Colon (tissue), 2 donors: ENCODE data around the gene ITGA4.
"Not testable (repeated sequence)": the region's sequence is repeated elsewhere in the genome, so short reads cannot be mapped to it uniquely, and the experiment has no call there.

Source experiments
- FAIRE-seq: peaks from 2 replicates; lab custom pipeline; 2012; peaks lifted over from hg19 to GRCh38; lab: Jason Lieb, UNC
- donor health status: control.
- donor health status: control.

The ITGA4 gene

GRCh38 chr2:181457121-181457740 lies at the start of gene ITGA4:
TSS of gene ITGA4 (plus strand) at chr2:181457386. CDS start at chr2:181457655, 269 bp downstream.
- FAIRE-seq: no peak

DNA sequence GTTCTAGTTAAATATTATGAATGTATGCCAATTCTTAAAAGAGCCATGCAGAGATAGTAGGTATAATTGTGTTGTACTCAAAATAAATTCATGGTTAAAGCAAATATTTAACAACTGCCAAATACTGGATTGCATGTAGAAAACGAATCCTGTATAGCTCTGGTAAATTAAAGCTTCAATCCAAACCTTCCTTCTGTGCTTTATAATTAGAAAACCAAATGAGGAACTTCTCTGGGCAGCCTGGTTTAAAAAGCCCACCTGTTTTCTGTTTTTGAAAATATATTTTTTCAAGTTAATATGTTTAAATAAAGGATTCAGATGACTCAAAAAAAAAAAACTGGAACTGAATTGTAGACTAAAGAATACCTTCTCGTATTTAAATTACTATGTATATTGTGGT lies 48.3 kb upstream of the ITGA4 start:
- no peak for FAIRE-seq

DNA sequence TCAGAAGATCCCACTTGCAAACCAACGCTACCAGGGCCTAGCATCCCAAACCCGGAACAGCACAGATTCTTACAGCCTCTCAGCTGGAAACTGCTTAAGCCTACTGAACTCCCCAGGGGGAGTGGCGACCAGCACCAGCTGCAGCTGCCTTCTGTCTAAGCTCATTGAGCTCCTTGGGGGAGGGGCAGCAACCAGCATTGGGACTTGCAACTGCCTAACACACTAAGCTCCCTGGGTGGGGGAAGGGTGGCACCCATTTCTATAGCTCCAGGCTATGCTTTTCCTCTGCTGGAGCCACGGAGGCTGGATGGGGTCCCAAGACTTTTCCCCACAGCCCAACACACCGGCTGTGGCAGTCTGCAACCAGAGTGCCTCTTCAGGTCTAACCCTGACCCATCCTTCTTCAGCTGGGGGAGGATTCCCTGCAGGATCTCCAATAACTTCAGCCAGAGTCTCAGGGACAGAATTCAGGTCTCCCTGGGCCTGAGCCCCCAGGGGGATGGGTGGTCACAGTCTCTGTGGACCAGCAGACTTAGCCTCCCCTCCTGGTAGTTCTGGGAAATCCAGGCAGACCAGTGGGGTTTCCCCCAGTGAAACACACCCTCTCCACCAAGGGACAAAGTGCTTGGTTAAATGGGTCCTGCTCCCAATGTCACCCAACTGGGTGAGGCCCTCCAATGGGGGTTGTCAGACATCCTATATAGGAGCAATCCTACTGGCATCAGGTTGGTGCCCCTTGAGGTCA lies 45.9 kb upstream of the ITGA4 start:
- FAIRE-seq: no peak

GRCh38 chr2:181419129-181419855 lies 37.9 kb upstream of the ITGA4 start:
- no peak for FAIRE-seq

DNA sequence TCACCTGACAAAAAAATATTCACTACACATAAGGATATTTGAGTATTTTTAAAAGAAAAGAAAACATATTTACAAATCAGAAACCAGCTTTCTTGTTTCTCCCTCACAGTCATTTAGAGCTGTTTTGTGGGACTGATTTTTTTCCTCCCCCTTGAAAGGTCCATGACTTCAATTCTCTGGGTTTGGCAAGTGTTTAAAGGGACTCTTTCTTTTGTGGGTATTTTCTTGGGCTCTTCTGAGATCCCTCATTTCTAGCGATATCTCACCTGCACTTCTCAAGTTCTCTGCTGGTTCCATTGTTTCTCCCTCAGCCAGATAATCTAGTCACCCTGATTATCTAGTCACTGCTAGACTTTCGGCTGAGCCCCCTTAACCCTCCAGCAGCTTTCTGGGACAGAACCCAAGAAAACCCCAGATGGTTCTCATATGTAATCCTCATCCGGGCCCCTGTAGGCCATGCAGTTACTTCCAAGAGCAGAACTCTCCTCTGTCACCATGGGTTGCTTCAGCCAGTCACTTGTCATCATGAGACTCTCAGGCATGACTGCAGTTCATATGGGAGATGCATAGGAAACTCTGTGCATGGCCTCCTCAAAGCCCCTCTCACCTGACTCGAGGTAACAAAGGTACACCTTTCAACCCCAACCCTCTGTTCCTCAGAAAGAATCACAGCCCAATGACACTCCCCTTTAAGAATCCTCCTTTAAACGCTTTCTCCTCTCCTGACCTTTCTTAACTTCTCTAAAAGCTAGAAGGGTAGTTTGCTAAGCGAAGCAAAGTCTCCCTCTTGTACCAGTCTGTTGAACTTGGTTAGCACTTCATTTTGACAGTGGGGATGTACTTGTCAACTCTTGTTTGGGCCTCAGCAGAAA lies 36.7 kb upstream of the ITGA4 start:
- FAIRE-seq: no peak

DNA sequence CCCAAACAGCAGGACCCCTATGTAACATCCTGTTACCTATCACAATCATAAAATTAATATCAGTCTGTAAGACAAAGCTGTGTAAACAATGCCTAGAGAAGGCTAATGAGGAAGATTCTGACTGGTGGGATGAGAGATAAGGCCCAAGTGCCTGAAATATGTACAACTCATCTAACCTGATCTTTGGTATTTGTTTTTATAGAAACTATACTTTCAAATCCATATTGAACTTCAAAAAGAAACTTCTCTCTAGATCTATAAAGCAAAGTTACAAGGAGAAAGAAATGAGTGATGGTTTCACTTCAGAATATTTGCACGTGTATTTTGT lies 36.1 kb upstream of the ITGA4 start:
- no peak for FAIRE-seq

DNA sequence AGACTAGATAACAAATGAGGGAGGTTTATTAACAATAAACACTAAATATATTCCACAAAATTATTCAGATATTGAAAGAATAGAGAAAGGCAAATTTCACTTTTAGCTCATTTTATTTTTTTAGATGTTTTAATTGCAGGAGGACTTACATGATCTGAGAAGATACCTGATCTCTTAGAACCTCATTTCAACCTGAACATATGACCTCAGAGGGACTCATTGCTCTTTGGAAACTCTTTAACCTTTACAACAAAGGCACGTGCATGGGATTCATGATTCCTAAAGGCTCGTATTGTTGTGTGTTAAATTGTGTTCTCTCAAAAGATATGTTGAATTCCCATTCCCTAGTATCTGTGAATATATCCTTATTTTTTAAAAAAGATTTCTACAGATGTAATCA lies 35.7 kb upstream of the ITGA4 start:
- no peak for FAIRE-seq

DNA sequence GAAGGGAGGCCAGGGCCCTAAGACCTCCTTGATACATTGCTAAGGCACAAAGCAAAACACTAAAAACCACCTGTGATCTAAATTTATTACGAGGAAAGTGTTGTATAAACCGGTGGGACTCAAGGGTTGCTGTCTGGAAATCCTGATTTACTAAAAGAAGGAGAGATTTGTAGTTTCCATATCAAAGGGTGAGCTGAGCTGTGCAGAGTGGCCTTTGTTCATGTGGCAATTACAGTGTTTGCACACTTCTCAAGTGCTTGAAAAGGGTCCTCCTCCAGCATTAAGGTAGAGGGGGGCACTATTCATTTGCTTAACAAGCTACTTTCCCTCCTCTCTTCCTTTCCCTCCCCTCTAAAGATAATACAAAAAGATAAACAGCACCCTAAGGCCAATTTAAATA lies 30.5 kb upstream of the ITGA4 start:
- FAIRE-seq: no peak

DNA sequence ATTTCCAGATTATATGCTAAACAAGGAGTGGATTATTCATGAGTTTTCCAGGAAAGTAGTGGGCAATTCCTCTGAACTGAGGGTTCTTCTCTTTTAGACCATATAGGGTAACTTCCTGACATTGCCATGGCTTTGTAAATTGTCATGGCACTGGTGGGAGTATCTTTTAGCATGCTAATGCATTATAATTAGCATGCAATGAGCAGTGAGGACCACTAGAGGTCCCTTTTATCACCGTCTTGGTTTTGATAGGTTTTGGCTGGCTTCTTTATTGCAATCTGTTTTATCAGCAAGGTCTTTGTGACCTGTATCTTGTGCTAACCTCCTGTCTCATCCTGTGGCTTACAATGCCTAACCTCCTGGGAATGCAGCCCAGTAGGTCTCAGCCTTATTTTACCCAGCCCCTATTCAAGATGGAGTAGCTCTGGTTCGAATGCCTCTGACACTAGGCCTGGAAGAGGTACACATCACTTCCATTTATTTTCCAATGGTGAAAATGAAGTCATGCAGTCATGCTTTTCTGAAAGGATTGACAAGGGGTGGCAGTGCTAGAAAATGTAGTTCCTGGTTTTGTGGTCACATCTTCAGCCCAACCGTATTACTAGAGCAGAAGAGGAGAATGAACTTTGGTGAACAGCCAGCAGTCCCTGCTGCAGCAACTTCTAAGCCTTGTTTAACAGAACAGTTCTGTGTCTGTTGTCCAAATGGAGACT lies 26.6 kb upstream of the ITGA4 start:
- no peak for FAIRE-seq

DNA sequence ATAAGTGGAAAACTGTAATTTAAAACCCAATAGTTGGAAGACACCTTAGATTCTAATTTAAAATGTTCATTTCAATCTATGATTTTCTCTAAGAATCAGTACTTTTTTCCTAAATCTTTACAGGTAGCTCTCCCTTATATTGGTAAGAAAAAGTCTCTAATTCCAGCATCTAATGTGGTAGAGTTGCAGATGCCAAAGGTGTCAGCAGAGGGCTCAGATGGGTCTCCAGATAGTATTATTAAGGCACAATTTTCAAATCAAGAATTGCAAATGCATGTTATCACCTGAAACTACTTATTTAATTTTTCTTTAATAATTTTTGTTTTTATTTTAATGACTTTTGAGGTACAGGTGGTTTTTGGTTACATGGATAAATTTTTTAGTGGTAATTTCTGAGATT lies 25.5 kb upstream of the ITGA4 start:
- peak; percentile 28 for FAIRE-seq

DNA sequence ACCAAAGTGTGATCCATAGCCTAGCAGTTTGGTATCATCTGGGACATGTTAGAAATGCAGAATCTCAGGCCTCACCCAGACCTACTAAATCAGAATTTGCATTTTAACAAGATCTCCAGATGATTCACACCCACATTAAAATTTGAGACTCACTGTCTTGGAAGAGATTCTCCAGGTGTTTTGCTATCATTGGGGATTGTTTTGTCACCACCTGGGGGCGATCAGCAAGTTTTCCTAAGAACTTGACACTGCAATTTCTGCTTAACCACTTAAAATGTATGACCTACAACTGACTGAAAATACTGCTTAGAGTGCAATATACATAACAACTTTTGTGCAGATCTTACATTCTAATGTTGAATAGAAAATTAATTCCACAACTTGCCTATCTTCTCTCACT lies 18.9 kb upstream of the ITGA4 start:
- FAIRE-seq: no peak

DNA sequence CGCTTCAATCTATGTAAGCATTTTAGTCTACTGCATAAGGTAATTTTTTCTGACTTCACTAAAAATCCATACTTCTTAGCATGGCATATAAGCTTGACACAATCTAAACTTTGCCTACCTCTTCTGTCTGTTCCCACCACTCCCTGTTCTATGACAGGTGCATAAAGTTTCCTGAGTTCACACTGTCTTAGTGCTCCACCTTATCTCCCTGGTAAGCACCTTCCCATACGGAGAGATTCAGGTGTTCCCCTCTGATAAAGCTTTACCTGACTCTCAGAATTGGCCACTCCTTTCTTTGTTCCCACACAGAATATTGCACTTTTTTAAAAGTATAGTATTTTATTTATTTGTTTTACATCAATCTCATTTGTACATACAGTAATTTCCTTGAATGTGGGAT lies 16.8 kb upstream of the ITGA4 start:
- no peak for FAIRE-seq

- FAIRE-seq: no peak
Observed at GRCh38 chr2:181440919-181441318, 16.3 kb upstream of the ITGA4 start.

GRCh38 chr2:181441670-181442069 lies 15.5 kb upstream of the ITGA4 start:
- FAIRE-seq: no peak

- no peak for FAIRE-seq
Observed at GRCh38 chr2:181444654-181445053, 12.5 kb upstream of the ITGA4 start.

DNA sequence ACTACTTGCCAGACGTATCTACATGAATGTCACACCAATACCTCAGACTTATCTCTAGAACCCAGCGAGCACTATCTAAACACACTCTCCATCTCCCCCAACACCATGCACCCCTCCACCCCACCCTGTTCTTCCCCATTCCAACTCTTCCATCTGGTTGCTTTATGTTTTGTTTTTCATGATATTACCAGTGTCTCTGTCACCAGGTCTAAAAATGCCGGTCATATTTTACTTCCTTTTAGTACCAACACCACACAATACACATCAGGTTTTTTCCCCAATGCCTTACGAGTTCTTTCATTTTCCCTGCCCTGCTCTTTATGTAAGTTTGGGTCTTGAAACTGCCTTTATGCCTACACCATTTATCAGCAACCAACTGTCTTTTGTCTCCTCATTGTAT lies 10.2 kb upstream of the ITGA4 start:
- no peak for FAIRE-seq

DNA sequence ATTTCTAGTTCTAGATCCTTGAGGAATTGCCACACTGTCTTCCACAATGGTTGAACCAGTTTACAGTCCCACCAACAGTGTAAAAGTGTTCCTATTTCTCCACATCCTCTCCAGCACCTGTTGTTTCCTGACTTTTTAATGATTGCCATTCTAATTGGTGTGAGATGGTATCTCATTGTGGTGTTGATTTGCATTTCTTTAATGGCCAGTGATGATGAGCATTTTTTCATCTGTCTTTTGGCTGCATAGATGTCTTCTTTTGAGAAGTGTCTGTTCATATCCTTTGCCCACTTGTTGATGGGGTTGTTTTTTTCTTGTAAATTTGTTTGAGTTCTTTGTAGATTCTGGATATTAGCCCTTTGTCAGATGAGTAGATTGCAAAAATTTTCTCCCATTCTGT lies 7.9 kb upstream of the ITGA4 start:
- FAIRE-seq: not testable (repeated sequence)

- FAIRE-seq: no peak
Observed at GRCh38 chr2:181454686-181455450, 2.3 kb upstream of the ITGA4 start.

DNA sequence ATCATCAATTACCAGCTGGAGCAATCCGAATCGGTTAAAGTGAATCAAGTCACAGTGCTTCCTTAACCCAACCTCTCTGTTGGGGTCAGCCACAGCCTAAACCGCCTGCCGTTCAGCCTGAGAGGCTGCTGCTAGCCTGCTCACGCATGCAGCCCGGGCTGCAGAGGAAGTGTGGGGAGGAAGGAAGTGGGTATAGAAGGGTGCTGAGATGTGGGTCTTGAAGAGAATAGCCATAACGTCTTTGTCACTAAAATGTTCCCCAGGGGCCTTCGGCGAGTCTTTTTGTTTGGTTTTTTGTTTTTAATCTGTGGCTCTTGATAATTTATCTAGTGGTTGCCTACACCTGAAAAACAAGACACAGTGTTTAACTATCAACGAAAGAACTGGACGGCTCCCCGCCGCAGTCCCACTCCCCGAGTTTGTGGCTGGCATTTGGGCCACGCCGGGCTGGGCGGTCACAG lies 496 bp upstream of the ITGA4 start:
- no peak for FAIRE-seq

GRCh38 chr2:181457741-181458425 lies 697 bp downstream of the ITGA4 start:
- no peak for FAIRE-seq
